GM18520 (cell line): ENCODE results near the gene CBLB.

Source experiments
- ATAC-seq: cut with Tn5 transposase; IDR thresholded peaks from one replicate; pipeline ENCODE4 v1.9.1; 2021; ENCODE audit not compliant: unreplicated experiment

The CBLB gene

GRCh38 chr3:105715372-105715771 lies 153.4 kb downstream of the CBLB start:
- no peak for ATAC-seq

DNA sequence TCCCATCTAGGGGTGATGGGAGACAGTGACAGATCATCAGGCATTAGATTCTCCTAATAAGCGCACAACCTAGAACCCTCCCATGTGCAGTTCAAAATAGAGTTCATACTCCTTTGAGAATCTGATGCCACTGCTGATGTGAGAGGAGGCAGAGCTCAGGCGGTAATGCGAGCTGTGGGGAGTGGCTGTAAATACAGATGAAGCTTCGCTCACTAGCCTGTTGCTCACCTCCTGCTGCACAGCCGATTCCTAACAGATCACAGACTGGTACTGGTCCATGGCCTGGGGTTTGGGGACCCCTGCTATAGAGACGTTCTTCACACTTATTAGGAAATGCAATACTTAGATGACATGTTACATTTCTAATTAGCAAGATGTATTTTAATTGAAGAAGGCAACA lies 154.4 kb downstream of the CBLB start:
- ATAC-seq = no peak

DNA sequence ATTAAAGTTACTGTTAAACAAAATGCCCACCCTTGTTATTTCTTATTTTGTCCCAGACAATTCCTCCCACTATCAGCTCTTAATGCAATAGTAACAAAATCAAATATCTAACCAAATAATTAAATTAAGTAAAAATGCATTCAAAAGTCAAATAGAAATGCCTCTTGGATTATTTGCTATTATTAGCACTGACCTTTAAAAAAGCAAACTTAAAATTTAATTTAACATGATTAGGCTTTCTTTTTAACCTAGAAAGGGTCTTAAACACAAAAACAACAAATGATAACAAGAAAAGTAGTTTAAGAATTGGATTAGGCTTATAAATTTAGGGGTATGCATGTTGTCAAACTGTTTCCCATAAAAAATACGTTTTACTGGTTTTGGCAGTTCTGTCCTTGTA lies 159.8 kb downstream of the CBLB start:
- no peak for ATAC-seq

- no peak for ATAC-seq
Measured at GRCh38 chr3:105707009-105707408, 161.8 kb downstream of the CBLB start.

DNA sequence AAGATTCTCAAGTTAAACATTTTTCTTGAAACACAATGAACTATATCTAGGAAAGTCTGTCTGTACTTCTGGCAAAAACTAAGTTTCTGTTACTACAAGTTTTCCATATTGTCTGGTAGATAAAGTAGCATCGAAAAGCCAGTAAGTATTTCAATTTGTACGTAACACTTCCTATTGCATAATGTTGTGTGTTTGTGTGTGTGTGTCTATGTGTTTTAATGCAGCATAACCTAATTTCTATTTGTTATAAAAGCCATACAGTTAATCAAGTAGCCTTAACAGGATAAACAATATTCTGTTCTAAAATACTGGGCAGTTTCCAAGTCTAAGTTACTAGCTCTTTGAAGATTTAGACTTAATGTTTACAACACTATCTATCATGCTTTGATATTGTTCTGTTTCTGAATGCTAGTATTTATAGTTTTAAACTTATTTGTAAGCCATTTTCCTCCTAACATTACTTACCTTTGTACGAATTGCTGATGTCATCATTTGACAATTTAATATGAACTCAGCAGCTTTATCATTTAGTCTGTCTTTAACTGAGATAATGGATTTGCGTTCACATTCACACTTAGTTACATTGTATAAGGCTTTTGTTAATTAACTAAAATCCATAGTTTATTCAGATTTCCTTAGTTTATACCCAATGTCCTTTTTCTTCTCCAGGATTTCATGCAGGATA lies 163.9 kb downstream of the CBLB start:
- no peak for ATAC-seq

DNA sequence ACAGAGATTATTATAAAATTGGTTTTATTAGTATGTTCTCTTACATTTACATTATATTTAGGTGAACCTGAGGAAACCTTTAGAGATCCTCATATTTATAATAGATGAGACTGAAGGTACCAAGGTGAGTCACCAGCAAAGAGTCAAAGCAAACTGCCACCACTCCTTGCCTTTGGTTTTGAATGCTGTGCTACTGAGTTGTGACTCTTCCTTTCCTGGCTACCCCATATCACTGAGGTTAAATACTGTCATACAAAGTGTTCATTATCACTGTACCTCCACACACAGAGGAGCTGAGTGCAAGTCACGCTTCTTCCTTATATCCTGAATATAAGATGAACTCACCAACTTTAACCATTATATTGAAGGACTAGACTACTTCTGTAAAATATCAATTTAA lies 168.2 kb downstream of the CBLB start:
- ATAC-seq = no peak

DNA sequence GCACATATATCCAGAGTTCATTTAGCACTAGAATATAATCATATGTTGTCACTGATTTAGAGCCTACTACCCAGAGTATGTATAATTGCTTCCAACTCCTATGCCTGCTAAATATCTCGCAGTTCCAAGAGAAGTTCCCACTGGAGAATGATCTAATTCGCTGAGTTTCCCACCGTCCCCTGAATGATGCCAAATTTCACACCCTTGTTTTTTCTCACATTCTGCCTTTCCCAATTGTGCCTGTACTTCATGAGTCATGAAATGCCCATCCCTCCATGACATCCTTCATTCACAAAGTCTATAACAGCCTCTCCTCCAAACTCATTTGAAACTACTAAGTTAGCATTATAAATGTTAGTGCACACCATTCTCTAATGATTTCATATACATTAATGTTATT lies 177.2 kb downstream of the CBLB start:
- ATAC-seq = no peak

- no peak for ATAC-seq
Measured at GRCh38 chr3:105691053-105691452, 177.8 kb downstream of the CBLB start.

GRCh38 chr3:105688821-105689220 lies 180.0 kb downstream of the CBLB start:
- no peak for ATAC-seq

- ATAC-seq = no peak
Measured at GRCh38 chr3:105686278-105686897, 182.4 kb downstream of the CBLB start.

- ATAC-seq = no peak
Measured at GRCh38 chr3:105679951-105680350, 188.9 kb downstream of the CBLB start.

- no peak for ATAC-seq
Measured at GRCh38 chr3:105678017-105678416, 190.8 kb downstream of the CBLB start.

GRCh38 chr3:105676621-105677300 lies 192.1 kb downstream of the CBLB start:
- ATAC-seq = no peak

GRCh38 chr3:105674437-105675065 lies 194.3 kb downstream of the CBLB start:
- ATAC-seq = no peak

GRCh38 chr3:105672996-105673395 lies 195.8 kb downstream of the CBLB start:
- no peak for ATAC-seq

DNA sequence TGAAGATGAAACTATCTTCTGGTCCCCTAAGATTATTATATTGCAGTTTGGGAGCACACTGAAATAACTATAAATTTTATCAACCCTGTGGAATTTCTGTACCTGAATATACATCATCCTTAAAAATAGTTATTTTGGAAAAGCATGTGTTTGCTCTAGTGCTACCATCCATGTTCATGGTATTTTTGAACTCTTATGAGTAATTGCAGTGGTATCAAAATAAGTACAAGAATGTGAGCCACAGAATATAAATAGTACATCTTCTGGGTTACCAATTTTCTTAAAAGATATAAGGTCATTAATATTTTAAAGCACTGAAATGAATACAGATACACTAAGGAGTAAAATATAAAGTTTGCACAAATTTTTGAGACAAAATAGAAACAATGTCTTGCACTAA lies 206.5 kb downstream of the CBLB start:
- no peak for ATAC-seq

DNA sequence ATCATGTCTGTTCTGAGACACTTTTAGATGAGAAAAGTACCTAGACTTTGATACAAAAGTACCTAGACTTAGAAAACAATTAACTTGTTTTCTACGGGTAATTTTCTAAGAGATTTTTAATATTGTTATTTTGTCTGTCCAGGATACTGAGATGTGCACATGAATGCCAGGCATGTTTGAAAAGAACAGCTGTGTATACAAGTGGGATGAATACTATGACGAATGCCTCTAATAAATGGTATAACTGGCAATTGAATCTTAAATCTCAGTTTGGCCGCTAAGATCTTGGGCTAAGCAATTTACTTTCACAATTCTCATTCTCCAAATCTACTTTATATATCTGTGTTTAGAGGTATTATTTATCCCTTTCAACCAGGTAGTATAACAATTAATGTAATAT lies 207.4 kb downstream of the CBLB start:
- ATAC-seq = no peak

- ATAC-seq = no peak
Measured at GRCh38 chr3:105656651-105657504, 211.9 kb downstream of the CBLB start.

DNA sequence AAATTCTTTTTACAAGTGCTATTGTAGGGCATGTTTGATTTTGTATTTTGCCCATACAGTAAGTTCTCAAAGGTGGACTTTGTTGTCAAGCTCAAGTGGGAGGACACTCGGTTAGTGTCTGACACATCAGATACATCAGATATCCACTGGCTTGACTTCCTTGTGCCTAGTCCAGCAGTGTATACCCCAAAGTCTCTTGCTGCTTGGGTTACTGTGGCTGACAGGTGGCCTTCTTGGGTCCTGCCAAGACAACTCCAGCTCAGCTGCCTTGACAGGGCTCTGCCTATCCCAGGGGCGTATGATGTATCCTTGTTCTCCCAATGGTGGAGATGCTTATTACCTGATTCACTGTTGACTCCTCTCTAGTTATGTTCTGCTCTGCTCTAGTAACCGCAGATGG lies 214.9 kb downstream of the CBLB start:
- no peak for ATAC-seq

- no peak for ATAC-seq
Measured at GRCh38 chr3:105653166-105653565, 215.6 kb downstream of the CBLB start.

- ATAC-seq = no peak
Measured at GRCh38 chr3:105649480-105649879, 219.3 kb downstream of the CBLB start.
